ENCODE data around the gene MMP25. TPM values are rescaled to one million over a fixed set of nuclear protein-coding genes. Genes with fewer than 3 reads are reported as not detected.

The MMP25 gene
- total RNA-seq, 1 donor from 2014 or later = 0.99 TPM

- DNase-seq = no peak
Measured at GRCh38 chr16:3095869-3096268, 49.5 kb downstream of the MMP25 start.

- no peak for DNase-seq
Measured at GRCh38 chr16:3096362-3096761, 50.0 kb downstream of the MMP25 start.

GRCh38 chr16:3097266-3097665 lies 50.9 kb downstream of the MMP25 start:
- no peak for DNase-seq

- no peak for DNase-seq
Measured at GRCh38 chr16:3098459-3099394, 52.4 kb downstream of the MMP25 start, which contains the start of gene ZSCAN10. ZSCAN10 (minus strand) TSS chr16:3099294; CDS start chr16:3092937, 6,357 bp downstream.

- DNase-seq = no peak
Measured at GRCh38 chr16:3099395-3099731, 53.0 kb downstream of the MMP25 start.

- peak; percentile 75 for DNase-seq
Measured at GRCh38 chr16:3099732-3100499, 53.6 kb downstream of the MMP25 start.

GRCh38 chr16:3101018-3101840 lies 54.9 kb downstream of the MMP25 start:
- DNase-seq = no peak

GRCh38 chr16:3101841-3102470 lies 55.6 kb downstream of the MMP25 start:
- DNase-seq = peak; percentile 23

- peak; percentile 70 for DNase-seq
Measured at GRCh38 chr16:3106205-3106928, 60.0 kb downstream of the MMP25 start.

Small RNA genes within 50 kb of the gene (small RNA-seq; reads per million reads assigned to genes)
- 0.24 reads per million, percentile 10 among the genes with 10 or more reads in this experiment for gene RNU1-22P (ENCODE audit: low replicate concordance)

Other genes starting within 250 kb of the MMP25 start
- not detected for gene PRSS41, start 248.1 kb upstream of the MMP25 start, total RNA-seq
- not detected for gene PRSS21, start 229.3 kb upstream of the MMP25 start, total RNA-seq
- 2.6 TPM for gene ZG16B, start 216.3 kb upstream of the MMP25 start, total RNA-seq
- 4.6 TPM for gene PRSS22, start 188.4 kb upstream of the MMP25 start, total RNA-seq
- gene FLYWCH2, start 163.3 kb upstream of the MMP25 start, total RNA-seq = 17.4 TPM
- gene FLYWCH1, start 134.6 kb upstream of the MMP25 start, total RNA-seq = 10.9 TPM
- gene KREMEN2, start 82.3 kb upstream of the MMP25 start, total RNA-seq = 18.8 TPM
- 7.0 TPM for gene PAQR4, start 77.2 kb upstream of the MMP25 start, total RNA-seq
- 3.6 TPM for gene PKMYT1, start 66.1 kb upstream of the MMP25 start, total RNA-seq
- gene CLDN9, start 33.6 kb upstream of the MMP25 start, total RNA-seq = 0.39 TPM
- gene CLDN6, start 28.4 kb upstream of the MMP25 start, total RNA-seq = 0.59 TPM
- 41.0 TPM for gene TNFRSF12A, start 26.2 kb upstream of the MMP25 start, total RNA-seq
- gene HCFC1R1, start 22.6 kb upstream of the MMP25 start, total RNA-seq = 15.4 TPM
- 13.7 TPM for gene THOC6, start 22.5 kb upstream of the MMP25 start, total RNA-seq
- 10.9 TPM for gene BICDL2, start 9.6 kb upstream of the MMP25 start, total RNA-seq
- 26.5 TPM for gene IL32, start 19.1 kb downstream of the MMP25 start, total RNA-seq
- gene ZSCAN10, start 52.7 kb downstream of the MMP25 start, total RNA-seq = not detected
- gene ZNF205, start 66.0 kb downstream of the MMP25 start, total RNA-seq = 6.1 TPM
- 4.0 TPM for gene ZNF213, start 88.5 kb downstream of the MMP25 start, total RNA-seq
- gene OR1F1, start 141.6 kb downstream of the MMP25 start, total RNA-seq = not detected
- gene ZNF200, start 188.6 kb downstream of the MMP25 start, total RNA-seq = 5.6 TPM
- gene MEFV, start 210.1 kb downstream of the MMP25 start, total RNA-seq = 1.8 TPM
- 35.3 TPM for gene ZNF263, start 236.9 kb downstream of the MMP25 start, total RNA-seq